GM18519 (cell line): ENCODE data around the gene DGCR2.

Source experiments
- ATAC-seq: cut with Tn5 transposase; IDR thresholded peaks from one replicate; pipeline ENCODE4 v1.9.1; 2021; ENCODE audit warnings: mild to moderate bottlenecking, moderate library complexity; ENCODE audit not compliant: unreplicated experiment, low FRiP score

DGCR2 gene

DNA sequence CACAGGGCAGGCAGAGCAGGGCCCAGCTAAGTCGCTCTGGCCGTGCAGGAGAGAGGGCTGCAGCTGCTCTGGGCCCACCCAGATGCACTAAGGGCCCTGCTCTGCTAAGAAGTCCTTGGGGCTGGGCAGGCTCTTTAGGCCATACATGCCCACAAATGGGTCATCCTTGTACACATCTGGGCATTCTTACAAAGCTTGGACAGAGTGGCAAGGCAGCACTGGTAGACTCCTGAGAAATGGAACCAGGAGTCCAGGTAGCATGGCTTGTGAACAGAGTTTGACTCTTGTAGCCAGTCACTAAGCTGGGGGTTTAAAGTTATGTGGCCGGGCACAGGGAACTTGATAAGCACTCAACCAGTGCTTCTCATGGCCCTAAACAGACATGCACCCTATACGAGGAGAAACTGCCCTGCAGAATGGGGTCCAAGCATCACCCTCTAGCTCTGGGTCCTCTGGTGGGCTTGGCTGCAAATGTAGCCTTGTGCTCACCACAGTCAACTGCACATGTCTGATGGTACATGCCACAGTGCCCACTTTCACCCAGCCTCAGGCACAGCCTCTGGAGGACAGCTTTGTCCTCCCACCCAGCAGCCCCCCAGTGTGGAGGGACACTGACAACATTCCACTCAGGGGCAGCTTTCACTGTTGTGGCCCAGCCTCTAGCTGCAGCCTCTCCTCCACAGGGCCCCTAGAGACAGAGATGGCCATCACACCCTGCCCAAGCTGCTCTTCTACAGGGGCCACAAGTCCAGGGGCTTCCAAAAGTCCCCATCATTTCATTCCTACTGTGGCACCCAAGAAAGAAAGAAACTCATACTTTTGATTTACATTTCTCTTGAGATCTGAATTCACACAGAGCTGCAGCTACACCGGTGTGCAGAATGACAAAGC, 75.2 kb downstream of the DGCR2 start:
- no peak for ATAC-seq

- ATAC-seq = no peak
These were observed 75.9 kb downstream of the DGCR2 start for GRCh38 chr22:19046287-19046686.

- ATAC-seq = no peak
These were observed 77.1 kb downstream of the DGCR2 start for GRCh38 chr22:19045094-19045493.

DNA sequence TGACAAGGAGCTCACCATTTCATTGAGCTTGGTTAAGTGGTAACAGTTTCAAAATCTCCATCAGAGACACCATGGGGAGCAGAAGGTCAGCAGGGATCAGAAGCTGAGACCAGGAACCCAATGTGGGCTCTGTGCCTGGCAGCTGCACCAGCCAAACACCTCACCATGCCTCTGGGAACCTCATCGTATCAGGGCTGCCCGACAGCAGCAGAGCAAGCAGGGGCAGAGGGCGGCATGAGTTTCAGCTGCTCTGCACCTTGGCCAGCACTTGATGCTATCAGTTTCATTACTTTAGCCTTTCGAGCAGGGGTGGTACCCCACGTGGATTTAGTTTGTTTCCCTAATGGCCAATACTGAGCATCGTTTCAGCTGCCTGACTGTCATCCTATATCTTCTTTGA, 77.8 kb downstream of the DGCR2 start:
- no peak for ATAC-seq

- ATAC-seq = no peak
These were observed 78.8 kb downstream of the DGCR2 start for GRCh38 chr22:19043121-19044085.

- ATAC-seq = no peak
These were observed 79.7 kb downstream of the DGCR2 start for GRCh38 chr22:19042285-19043120.

DNA sequence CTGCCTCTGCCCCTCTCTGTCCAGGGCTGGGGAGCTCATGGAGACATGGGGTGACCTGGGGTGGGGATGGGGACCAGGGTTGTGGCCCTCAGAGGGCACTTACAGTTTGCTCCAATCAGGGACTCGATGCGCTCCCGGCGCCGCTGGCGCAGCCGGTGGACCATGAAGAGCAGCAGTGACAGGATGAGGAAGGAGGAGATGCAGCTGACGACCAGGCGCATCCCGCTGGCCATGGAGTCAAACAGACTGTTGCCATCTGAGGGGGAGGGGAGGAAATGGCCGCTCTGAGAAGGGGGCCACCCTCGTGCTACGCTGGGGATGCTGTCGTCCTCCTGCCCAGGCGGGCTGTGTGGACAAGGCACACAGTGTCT, 80.5 kb downstream of the DGCR2 start:
- no peak for ATAC-seq

- ATAC-seq = no peak
These were observed 81.1 kb downstream of the DGCR2 start for GRCh38 chr22:19040888-19041703.

DNA sequence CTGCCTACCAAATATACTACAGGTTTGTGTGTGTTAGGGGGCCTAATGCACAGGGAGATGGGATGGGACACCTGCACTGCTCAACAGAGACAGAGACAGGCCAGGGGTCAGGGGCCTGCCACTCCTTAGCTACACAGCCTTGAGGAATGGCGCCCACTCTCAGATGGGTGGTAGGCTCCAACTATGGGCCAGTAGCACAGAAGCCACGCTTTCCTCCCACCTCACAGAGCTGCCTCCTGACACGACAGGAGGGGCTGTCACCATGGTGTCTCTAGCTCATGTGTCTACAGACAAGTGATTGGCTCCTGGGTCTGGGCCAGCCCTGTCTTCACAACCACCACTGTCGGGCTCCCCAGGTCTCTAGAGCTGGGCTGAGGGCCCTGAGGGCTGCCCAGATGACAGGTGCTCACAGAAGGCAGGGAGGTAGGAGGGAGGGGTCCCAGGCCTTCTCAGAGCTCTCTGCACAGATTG, 81.8 kb downstream of the DGCR2 start:
- no peak for ATAC-seq

GRCh38 chr22:19039796-19040280, 82.4 kb downstream of the DGCR2 start:
- no peak for ATAC-seq

- no peak for ATAC-seq
These were observed 82.8 kb downstream of the DGCR2 start for GRCh38 chr22:19039448-19039780.

GRCh38 chr22:19038728-19039447, 83.3 kb downstream of the DGCR2 start:
- no peak for ATAC-seq

DNA sequence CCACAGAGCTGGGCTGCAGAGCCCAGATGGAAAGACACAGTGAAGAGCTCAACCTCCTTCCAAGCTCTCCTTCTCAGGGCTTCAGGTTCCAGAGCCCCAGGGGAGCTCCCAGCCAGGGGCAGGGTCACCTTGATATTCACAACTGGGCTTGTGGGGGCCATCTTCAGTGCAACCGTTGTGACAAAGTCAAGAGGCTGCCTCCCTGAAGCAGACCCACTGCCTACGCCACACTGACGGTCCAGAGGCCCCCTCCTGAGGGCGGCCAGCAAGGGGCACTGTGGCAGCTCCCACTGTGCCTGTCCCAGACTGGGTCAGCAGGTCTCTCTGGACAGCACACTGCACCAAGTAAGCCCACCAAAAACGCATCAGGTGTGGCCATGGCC, 84.1 kb downstream of the DGCR2 start:
- ATAC-seq = no peak

- no peak for ATAC-seq
These were observed 84.7 kb downstream of the DGCR2 start for GRCh38 chr22:19037282-19038163.

- no peak for ATAC-seq
These were observed 85.5 kb downstream of the DGCR2 start for GRCh38 chr22:19036523-19037273.

DNA sequence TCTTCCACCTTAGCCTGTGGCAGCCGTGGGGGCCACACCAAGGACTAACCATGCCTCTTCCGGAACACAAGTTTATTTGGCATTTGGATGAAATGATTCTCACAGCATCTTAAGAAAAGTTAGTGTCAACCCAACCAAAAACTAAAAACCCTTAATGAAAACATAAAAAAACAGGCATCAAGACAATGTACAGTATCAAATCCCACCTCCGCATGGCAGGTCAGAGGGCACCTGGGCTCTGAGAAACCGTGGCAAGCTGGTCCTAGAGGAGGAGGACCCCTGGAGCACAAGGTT, 86.0 kb downstream of the DGCR2 start:
- no peak for ATAC-seq

DNA sequence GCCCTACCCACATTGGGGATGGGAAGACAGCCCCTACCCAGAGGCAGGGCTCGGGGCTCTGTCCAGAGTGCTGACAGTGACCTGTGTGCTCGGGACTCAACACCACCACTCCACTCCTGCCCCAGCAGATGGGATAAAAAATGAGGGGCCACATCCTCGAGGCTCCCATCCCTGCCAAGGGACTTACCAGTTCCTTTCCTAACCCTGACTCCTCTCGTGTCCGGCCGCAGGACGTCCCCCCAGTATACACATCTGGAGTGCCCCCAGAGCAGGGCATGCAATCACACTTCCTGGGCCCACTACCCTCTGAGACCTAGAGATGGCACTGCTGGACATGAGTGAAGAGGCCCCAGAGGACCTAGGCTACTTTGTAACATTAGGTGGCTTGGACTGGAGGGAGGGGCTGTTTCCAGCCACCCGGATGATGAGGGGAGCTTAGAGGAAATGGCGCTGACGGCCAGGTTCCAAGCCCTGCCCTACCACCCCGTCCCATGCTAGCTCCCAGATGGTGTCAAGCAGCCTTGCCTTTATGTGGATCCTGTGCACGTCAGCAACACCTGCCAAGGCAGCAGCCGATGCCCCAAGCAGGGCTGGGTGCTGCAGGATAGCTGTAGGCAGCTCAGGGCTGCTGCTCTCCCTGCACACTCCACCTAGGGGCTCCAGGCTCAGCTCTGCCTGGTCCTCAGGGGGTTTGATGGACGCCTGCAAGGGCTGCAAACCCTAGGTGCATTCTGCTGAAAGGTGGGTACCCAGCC, 86.6 kb downstream of the DGCR2 start:
- no peak for ATAC-seq
